Breast epithelium (tissue), 4 donors: ENCODE results near the gene NME9. TPM values are rescaled to one million over a fixed set of nuclear protein-coding genes. Genes with fewer than 3 reads are reported as not detected.

Source experiments
- DNase-seq, 2 donors: peaks; one replicate each; pipeline ENCODE4 v3.0.0-alpha.2; 2019; ENCODE audit warnings: low spot score in 2 of 2
- H3K27ac ChIP-seq, 2 donors: fragments of 200-600 bp; sonication (generic) in 1 of 2; one replicate each; pipeline ENCODE4 v1.5.1; 2016 to 2019; ENCODE audit warnings: mild to moderate bottlenecking in 1 of 2
- H3K27me3 ChIP-seq, 2 donors: fragments of 200-600 bp; sonication (generic) in 1 of 2; one replicate each; pipeline versions ENCODE4 v1.5.1 to v1.6.0; 2017 to 2019; ENCODE audit warnings: control low read depth in 1 of 2, mild to moderate bottlenecking in 1 of 2
- H3K36me3 ChIP-seq: fragments of 200-600 bp; one replicate; pipeline ENCODE4 v1.5.1; 2019
- H3K4me1 ChIP-seq, 2 donors: fragments of 200-600 bp; sonication (generic); one replicate each; pipeline ENCODE4 v1.5.1; 2016 to 2019; ENCODE audit warnings: control low read depth in 1 of 2
- H3K4me3 ChIP-seq, 3 donors: fragments of 200-600 bp; sonication (generic); 1 replicate in 2 of 3; 2 replicates in 1 of 3; pipeline ENCODE4 v1.5.1; 2016 to 2019; ENCODE audit warnings: mild to moderate bottlenecking in 3 of 3, moderate library complexity in 2 of 3
- H3K9me3 ChIP-seq, 2 donors: fragments of 200-600 bp; sonication (generic) in 1 of 2; one replicate each; pipeline ENCODE4 v1.5.1; 2016 to 2019; ENCODE audit warnings: control low read depth in 1 of 2
- CTCF ChIP-seq, 3 donors: fragments of 450-650 bp; IDR thresholded peaks; one replicate each; pipeline ENCODE4 v1.5.1; 2016 to 2017; ENCODE audit warnings: antibody characterized with exemption in 3 of 3, mild to moderate bottlenecking in 3 of 3, moderate library complexity in 3 of 3
- POLR2A ChIP-seq: fragments of 450-650 bp; IDR thresholded peaks from one replicate; pipeline ENCODE4 v1.6.1; 2016; ENCODE audit warnings: antibody characterized with exemption, mild to moderate bottlenecking, moderate library complexity
- POLR2AphosphoS5 ChIP-seq, 3 donors: sonication (generic); formaldehyde crosslinking; IDR thresholded peaks; one replicate each; pipeline ENCODE4 v1.6.1; 2017; ENCODE audit warnings: antibody characterized with exemption in 3 of 3
- intact Hi-C: fragments of 100-400 bp; cut with DNase I; formaldehyde crosslinking; loops from one replicate; pipeline ENCODE4 v1.15.1; 2023; ENCODE audit warnings: low total_unique reads
- total RNA-seq, 3 donors: library from RNA; depleted of rRNA; stranded (reverse); fragments of >200 nt; gene quantifications; one replicate each; pipeline ENCODE4 v1.1.0, GENCODE V29; 2016

Gene NME9
- total RNA-seq, 3 donors from 2014 or later = 0.48 to 1.3 (median 0.98) TPM

GRCh38 chr3:138344754-138345153, 15.1 kb upstream of the NME9 start:
- no peak overlapping the region for H3K4me3 ChIP-seq
- TF ChIP-seq POLR2AphosphoS5 (IDR thresholded peaks at IDR 0.05) = no peak
- TF ChIP-seq CTCF (IDR thresholded peaks at IDR 0.05) = no peak
- no peak for TF ChIP-seq POLR2A
- DNase-seq = no peak
- no peaks in the 10 kb centered on the region for H3K36me3 ChIP-seq
- intact Hi-C loops = loop anchor here (5.0 kb wide), 1 partner anchor 1033 kb away; no protein-coding TSS in a partner anchor
- H3K9me3 ChIP-seq = no peaks in the 10 kb centered on the region
- H3K27me3 ChIP-seq = no peaks in the 10 kb centered on the region
- no peak overlapping the region for H3K27ac ChIP-seq
- peaks cover 0 to 4% of the 10 kb centered on the region in 2 donors for H3K4me1 ChIP-seq

- Histone ChIP-seq H3K27me3 (no peaks in the 10 kb centered on the region), H3K9me3 (no peaks in the 10 kb centered on the region), H3K4me1 (no peaks in the 10 kb centered on the region), H3K27ac (no peak overlapping the region), H3K4me3 (no peak overlapping the region), H3K36me3 (no peaks in the 10 kb centered on the region)
- TF ChIP-seq CTCF (IDR thresholded peaks at IDR 0.05) = no peak
- no peak for TF ChIP-seq POLR2A
- no peak for TF ChIP-seq POLR2AphosphoS5 (IDR thresholded peaks at IDR 0.05)
- no peak for DNase-seq
- intact Hi-C loops = no loop called here
Observed at GRCh38 chr3:138340511-138340910, 10.9 kb upstream of the NME9 start.

- intact Hi-C loops = no loop called here
Observed at GRCh38 chr3:138338811-138339210, 9.2 kb upstream of the NME9 start.

GRCh38 chr3:138338244-138338643, 8.6 kb upstream of the NME9 start:
- Histone ChIP-seq H3K36me3 (no peaks in the 10 kb centered on the region), H3K27me3 (no peaks in the 10 kb centered on the region), H3K9me3 (no peaks in the 10 kb centered on the region), H3K4me3 (no peak overlapping the region), H3K27ac (no peak overlapping the region), H3K4me1 (no peaks in the 10 kb centered on the region)
- DNase-seq = no peak
- TF ChIP-seq POLR2A (no peak), CTCF (IDR thresholded peaks at IDR 0.05) (no peak), POLR2AphosphoS5 (IDR thresholded peaks at IDR 0.05) (no peak)
- intact Hi-C loops = no loop called here

More at GRCh38 chr3:138338811-138339210, 9.2 kb upstream of the NME9 start:
- Histone ChIP-seq H3K36me3 (no peaks in the 10 kb centered on the region), H3K27ac (no peak overlapping the region), H3K27me3 (no peaks in the 10 kb centered on the region), H3K4me1 (no peaks in the 10 kb centered on the region), H3K9me3 (no peaks in the 10 kb centered on the region), H3K4me3 (no peak overlapping the region)
- DNase-seq = no peak
- TF ChIP-seq POLR2A (no peak), CTCF (IDR thresholded peaks at IDR 0.05) (no peak), POLR2AphosphoS5 (IDR thresholded peaks at IDR 0.05) (no peak)

GRCh38 chr3:138336454-138336999, 6.9 kb upstream of the NME9 start:
- DNase-seq = no peak
- intact Hi-C loops = no loop called here
- Histone ChIP-seq H3K27ac (no peak overlapping the region), H3K27me3 (no peaks in the 10 kb centered on the region), H3K4me1 (no peaks in the 10 kb centered on the region), H3K9me3 (no peaks in the 10 kb centered on the region), H3K4me3 (no peak overlapping the region), H3K36me3 (no peaks in the 10 kb centered on the region)
- no peak for TF ChIP-seq CTCF (IDR thresholded peaks at IDR 0.05)
- no peak for TF ChIP-seq POLR2AphosphoS5 (IDR thresholded peaks at IDR 0.05)
- no peak for TF ChIP-seq POLR2A
